ENCODE measurements around the gene ARHGAP25. TPM values are rescaled to one million over a fixed set of nuclear protein-coding genes. Genes with fewer than 3 reads are reported as not detected.

The ARHGAP25 gene
- total and polyA plus RNA-seq, 2 donors (not counting 3 experiments of a cell fraction or from before 2014, with no cell fraction given): 0.50 to 2.0 TPM

- CTCF ChIA-PET: interaction anchor here (0.6 to 3.0 kb wide), 7 partner anchors 15 to 227 kb away, joined by 3 to 12 read pairs (median 4); no protein-coding TSS in a partner anchor
- Histone ChIP-seq H3K9me3 (replicated peaks; ENCODE audit: control insufficient read depth, insufficient read depth, low read length) (no peaks in the 10 kb centered on the region), H2AFZ (ENCODE audit: low read depth, low read length) (no peak overlapping the region), H3K4me2 (ENCODE audit: insufficient read depth, low read length) (no peak overlapping the region), H3K27me3 (ENCODE audit: control insufficient read depth in 2 of 2, insufficient read depth in 2 of 2, low read length in 2 of 2) (peaks cover 2 to 5% of the 10 kb centered on the region in 2 experiments), H3K36me3 (ENCODE audit: control insufficient read depth in 2 of 2, extremely low read depth in 1 of 2, insufficient read depth in 2 of 2, low read length in 2 of 2) (no peaks in the 10 kb centered on the region), H3K4me1 (ENCODE audit: control insufficient read depth, extremely low read depth, insufficient read depth, low read length) (no peaks in the 10 kb centered on the region), H3K9ac (replicated peaks; ENCODE audit: extremely low read depth, insufficient read depth, low read length) (no peak overlapping the region), H3K9me1 (replicated peaks; ENCODE audit: control insufficient read depth, extremely low read depth, insufficient read depth, low read length) (no peaks in the 10 kb centered on the region), H3K79me2 (ENCODE audit: control insufficient read depth, insufficient read depth, low read length) (no peaks in the 10 kb centered on the region), H3K27ac (ENCODE audit: insufficient read depth, low read depth, low read length) (no peak overlapping the region), H3K4me3 (replicated peaks in 1 of 3; ENCODE audit: insufficient read depth in 1 of 3, low read depth in 1 of 3, low read length in 3 of 3) (no peak overlapping the region), H4K20me1 (replicated peaks; ENCODE audit: control insufficient read depth, extremely low read depth, insufficient read depth, low read length) (no peaks in the 10 kb centered on the region)
- BruUV-seq (replicated peaks): no TSS peak
- no peak for TF ChIP-seq GATA2 (IDR thresholded peaks at IDR 0.05; ENCODE audit: insufficient read depth, insufficient read length, low read depth, low read length)
- TF ChIP-seq POLR2A (IDR thresholded peaks at IDR 0.05; ENCODE audit: low read depth, low read length): no peak
- no peak for TF ChIP-seq CTCF (IDR thresholded peaks at IDR 0.05; ENCODE audit: extremely low read depth in 1 of 2, insufficient read depth in 1 of 2, low read depth in 1 of 2, low read length in 2 of 2)
- no peak for TF ChIP-seq EZH2 (IDR thresholded peaks at IDR 0.05; ENCODE audit: borderline replicate concordance, low read depth, low read length, severe bottlenecking)
- TF ChIP-seq FOS (IDR thresholded peaks at IDR 0.05; ENCODE audit: borderline replicate concordance, insufficient read depth, low read length): no peak
- TF ChIP-seq JUN (IDR thresholded peaks at IDR 0.05; ENCODE audit: borderline replicate concordance, insufficient read depth, insufficient read length, low read depth): no peak
- TF ChIP-seq MAX (IDR thresholded peaks at IDR 0.05; ENCODE audit: insufficient read depth, insufficient read length): no peak
- TF ChIP-seq POLR2AphosphoS5 (IDR thresholded peaks at IDR 0.05; ENCODE audit: insufficient read depth, low read depth, low read length): no peak
- no peak for TF ChIP-seq MYC (IDR thresholded peaks at IDR 0.05; ENCODE audit: low read depth, low read length)
- intact Hi-C loops (cut with micrococcal nuclease): no loop called here
- POLR2A ChIA-PET: no interaction called here
- dilution Hi-C loops (cut with MboI; ENCODE audit: extremely low pct_ligation_motif_present, low sequenced_read_pairs): no loop called here
- no peak for FAIRE-seq
- no peak for DNase-seq (ENCODE audit: low read depth, low spot score)
These were observed 44.8 kb upstream of the ARHGAP25 start for GRCh38 chr2:68689553-68690537.

Measured in endothelial cell of umbilical vein (primary cell).